T47D (cell line): ENCODE measurements around the gene DSCAM.

Experiments used
- DNase-seq, 2 experiments: peaks; one replicate each; pipeline versions ENCODE4 v3.0.0 to v3.0.0-alpha.2; 2011 to 2012; ENCODE audit warnings: low read depth in 1 of 2, low spot score in 1 of 2
- JUND ChIP-seq: IDR thresholded peaks from 2 replicates; pipeline ENCODE4 v1.6.1; 2012; ENCODE audit warnings: low read depth
- in situ Hi-C: cut with HindIII; loops from 2 replicates; pipeline ENCODE4 v1.10.0; 2016; ENCODE audit warnings: low sequenced_read_pairs, low pct_unique_long_range_greater_than_20kb

Gene DSCAM

GRCh38 chr21:40018871-40019475 is 828.0 kb downstream of the DSCAM start:
- in situ Hi-C loops, result no loop called here
- no peak for TF ChIP-seq JUND
- DNase-seq, result no peak

- TF ChIP-seq JUND, result no peak
- no peak for DNase-seq
- in situ Hi-C loops, result no loop called here
Measured at GRCh38 chr21:40016667-40017066, 830.3 kb downstream of the DSCAM start.

- no peak for DNase-seq
- in situ Hi-C loops, result no loop called here
- TF ChIP-seq JUND, result no peak
Measured at GRCh38 chr21:40016234-40016633, 830.7 kb downstream of the DSCAM start.

GRCh38 chr21:40015818-40016217 is 831.1 kb downstream of the DSCAM start:
- no peak for DNase-seq
- in situ Hi-C loops, result no loop called here
- TF ChIP-seq JUND, result no peak

GRCh38 chr21:40014394-40014793 is 832.6 kb downstream of the DSCAM start:
- DNase-seq, result no peak
- no peak for TF ChIP-seq JUND
- in situ Hi-C loops, result no loop called here

GRCh38 chr21:40013001-40013735 is 833.8 kb downstream of the DSCAM start:
- in situ Hi-C loops, result no loop called here
- DNase-seq, result no peak
- no peak for TF ChIP-seq JUND

GRCh38 chr21:40011371-40011770 is 835.6 kb downstream of the DSCAM start:
- in situ Hi-C loops, result no loop called here
- TF ChIP-seq JUND, result no peak
- DNase-seq, result no peak

- in situ Hi-C loops, result no loop called here
- no peak for TF ChIP-seq JUND
- no peak for DNase-seq
Measured at GRCh38 chr21:40002978-40003377, 844.0 kb downstream of the DSCAM start.

- in situ Hi-C loops, result no loop called here
- TF ChIP-seq JUND, result no peak
- peak in 1 of 2 experiments; percentile 26 for DNase-seq
Measured at GRCh38 chr21:39984286-39984991, 862.5 kb downstream of the DSCAM start.

- TF ChIP-seq JUND, result no peak
- DNase-seq, result no peak
- in situ Hi-C loops, result no loop called here
Measured at GRCh38 chr21:39980241-39980820, 866.6 kb downstream of the DSCAM start.

- no peak for TF ChIP-seq JUND
- in situ Hi-C loops, result no loop called here
Measured at GRCh38 chr21:39979321-39979720, 867.6 kb downstream of the DSCAM start.

GRCh38 chr21:39976800-39977199 is 870.2 kb downstream of the DSCAM start:
- no peak for TF ChIP-seq JUND
- peak in 1 of 2 experiments; percentile 45 for DNase-seq
- in situ Hi-C loops, result no loop called here

More at GRCh38 chr21:39979321-39979720, 867.6 kb downstream of the DSCAM start:
- DNase-seq, result no peak
